HG03520 (cell line): Measurements from ENCODE around the gene CELF4.

Experiments
- ATAC-seq: cut with Tn5 transposase; IDR thresholded peaks from one replicate; pipeline ENCODE4 v1.9.1; 2021; ENCODE audit warnings: mild to moderate bottlenecking, moderate library complexity; ENCODE audit not compliant: unreplicated experiment

The CELF4 gene

DNA sequence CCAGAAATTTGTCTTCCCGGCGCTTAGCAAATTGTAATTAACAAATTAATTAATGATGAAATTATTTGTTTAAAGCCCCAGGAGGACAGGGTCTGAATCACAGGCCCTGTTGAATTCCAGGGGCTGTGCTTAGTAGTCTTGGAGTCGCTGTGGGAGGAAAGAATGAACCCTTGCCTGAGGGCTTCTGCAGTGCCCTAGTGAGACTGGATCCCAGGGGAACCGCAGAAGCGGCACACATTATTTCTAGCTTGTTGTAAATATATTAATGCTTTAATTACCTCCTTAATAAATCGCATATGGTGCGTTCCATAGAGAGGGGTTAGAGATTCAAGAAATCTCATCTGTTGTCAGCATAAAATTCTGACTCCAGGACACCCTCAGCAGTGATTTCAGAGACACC lies 235.4 kb downstream of the CELF4 start:
- no peak for ATAC-seq

DNA sequence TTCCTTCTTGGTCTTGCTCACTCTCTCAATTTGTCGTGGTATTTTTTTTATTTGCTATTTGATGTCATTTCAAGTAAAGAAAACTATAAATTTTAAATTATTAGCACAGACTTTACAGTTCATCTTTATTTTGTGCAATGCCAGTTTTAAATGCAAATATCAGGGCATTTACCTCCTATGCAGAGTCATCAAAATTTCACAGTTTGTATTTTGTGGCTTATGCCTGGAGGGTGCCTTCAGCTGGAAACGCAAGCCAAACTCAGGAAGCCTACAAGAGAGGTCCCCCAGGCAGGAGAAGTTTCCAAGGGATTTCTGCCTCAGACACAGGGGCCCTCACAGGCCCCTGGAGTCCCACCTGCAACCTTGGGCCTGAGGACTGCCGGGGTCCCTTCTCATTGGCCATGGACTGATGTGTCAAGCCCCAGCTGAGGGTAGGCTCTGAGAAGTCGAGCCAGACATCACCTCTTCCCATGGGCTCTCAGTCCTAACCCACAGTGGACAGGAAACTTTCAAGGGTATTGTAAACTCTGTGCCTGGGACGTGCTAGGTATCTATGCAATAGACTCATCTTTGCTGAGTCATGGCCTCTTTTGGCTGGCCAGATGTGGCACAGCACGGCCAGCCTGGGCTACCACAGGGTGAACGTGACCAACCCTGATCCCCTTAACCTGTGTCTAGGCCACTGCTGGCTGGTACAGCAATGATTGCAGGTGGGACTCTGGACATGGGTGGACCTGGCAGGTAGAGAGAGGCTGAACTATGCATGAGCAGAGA lies 236.5 kb downstream of the CELF4 start:
- ATAC-seq = no peak

DNA sequence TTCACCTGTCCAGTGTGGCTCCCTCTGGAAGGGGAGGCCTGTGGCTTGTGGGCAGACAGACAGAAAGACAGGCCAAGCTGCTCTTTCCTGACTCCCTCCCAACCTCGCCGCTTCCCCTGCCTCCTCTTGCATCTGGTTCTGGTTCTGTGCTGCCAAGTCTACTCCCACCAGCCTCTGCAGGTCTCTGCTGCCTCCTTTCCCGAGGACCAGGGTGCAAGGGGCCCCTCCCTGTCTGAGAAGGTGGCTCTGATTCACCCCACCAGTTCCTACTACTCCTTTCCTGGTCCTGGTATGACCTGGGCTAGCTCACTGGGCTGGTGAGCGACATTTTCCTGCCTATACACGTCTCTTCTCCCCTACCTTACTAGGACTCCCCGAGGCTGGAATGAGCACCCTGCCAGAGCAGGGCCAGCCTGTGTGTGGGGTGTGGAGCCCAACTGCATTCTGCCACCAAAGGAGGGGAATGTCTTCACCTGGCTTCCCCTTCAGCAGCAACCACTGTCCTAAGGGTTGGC lies 238.5 kb downstream of the CELF4 start:
- no peak for ATAC-seq

DNA sequence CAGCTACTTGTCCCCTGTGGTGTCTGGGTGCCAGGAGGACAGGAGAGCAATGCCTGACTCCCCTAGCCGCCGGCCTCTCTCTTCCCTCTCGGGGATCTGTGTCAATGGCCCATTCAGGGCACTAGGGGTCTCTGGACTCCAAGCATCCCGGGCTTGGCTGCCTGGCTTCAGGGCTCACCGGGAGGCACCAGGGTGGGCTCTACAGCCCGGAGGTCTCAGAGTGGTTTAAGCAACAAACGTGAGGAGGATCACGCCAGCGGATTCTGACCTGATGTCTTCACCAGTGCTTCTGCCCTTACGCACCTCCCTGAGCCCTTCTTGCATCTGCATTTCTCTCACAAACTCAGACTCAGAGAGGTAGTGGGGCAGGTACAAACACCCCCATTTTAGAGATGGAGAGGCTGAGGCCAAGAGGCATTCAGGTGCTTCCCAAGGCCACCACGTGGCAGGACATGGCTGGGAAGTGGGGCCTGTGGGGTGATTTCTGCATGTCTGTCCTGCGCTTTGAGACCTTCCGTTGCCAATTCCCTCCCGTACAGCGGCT lies 243.0 kb downstream of the CELF4 start:
- ATAC-seq = peak; percentile 78

DNA sequence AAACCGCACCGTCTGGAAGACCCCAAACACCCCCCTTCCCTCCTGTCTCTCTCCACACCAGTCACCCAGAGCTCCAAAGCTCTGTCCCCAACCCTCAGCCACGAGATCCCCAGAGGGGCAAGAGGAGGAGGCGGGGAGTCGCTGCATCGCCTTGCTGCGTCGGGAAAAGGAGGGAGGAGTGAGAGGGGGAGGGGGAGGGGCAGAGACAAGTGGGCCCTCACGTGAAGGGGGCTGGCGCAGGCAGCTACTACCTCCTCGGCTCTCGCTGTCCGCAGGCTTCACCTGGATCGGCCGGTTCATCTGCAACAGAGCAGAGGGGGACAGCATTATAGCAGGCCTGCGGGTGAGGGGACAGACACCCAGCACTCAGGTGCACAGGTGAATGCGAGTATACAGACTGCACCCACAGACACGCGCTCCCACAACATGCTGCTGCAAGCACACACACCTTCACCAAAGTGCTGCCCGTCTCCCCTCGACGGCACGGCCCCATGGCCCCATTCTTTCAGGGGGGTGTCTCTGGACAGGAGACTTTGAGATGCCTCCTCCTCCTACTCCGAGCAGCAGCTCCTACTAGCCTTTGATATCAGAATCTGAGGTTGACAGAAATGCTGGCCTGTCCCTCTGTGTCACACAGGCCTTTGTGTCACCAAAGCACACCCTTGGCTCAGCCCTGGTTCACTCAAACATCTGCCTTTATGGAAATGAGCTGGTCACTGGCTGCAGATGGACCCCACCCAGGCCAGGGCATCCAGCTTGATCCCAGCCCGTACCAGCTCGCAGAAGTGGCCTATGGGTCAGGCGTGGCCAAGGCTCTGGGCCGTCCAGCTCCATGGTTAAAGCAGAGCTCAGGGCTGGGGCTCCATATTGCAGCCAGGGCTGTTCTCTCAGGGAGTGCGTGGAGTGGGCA lies 243.8 kb downstream of the CELF4 start:
- ATAC-seq = no peak

DNA sequence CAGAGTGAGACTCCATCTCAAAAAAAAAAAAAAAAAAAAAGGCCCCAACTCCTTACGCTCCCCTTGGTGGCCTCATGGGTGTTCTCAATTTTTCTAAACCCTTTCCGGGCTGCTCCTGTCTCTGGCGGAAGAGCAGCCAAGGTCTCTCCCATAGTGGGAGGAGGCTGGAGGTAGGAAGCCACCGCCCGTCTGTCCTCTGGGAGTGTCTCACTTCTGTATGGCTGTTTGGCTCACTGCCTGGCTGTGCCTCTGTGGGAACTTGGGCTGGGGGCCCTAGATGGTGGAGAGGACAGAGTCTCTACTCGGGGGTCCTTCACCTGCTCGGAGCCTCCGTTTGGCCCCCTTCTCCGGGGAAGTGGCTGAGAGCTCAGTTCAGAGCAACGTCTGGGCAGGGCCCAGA lies 245.3 kb downstream of the CELF4 start:
- ATAC-seq = no peak

DNA sequence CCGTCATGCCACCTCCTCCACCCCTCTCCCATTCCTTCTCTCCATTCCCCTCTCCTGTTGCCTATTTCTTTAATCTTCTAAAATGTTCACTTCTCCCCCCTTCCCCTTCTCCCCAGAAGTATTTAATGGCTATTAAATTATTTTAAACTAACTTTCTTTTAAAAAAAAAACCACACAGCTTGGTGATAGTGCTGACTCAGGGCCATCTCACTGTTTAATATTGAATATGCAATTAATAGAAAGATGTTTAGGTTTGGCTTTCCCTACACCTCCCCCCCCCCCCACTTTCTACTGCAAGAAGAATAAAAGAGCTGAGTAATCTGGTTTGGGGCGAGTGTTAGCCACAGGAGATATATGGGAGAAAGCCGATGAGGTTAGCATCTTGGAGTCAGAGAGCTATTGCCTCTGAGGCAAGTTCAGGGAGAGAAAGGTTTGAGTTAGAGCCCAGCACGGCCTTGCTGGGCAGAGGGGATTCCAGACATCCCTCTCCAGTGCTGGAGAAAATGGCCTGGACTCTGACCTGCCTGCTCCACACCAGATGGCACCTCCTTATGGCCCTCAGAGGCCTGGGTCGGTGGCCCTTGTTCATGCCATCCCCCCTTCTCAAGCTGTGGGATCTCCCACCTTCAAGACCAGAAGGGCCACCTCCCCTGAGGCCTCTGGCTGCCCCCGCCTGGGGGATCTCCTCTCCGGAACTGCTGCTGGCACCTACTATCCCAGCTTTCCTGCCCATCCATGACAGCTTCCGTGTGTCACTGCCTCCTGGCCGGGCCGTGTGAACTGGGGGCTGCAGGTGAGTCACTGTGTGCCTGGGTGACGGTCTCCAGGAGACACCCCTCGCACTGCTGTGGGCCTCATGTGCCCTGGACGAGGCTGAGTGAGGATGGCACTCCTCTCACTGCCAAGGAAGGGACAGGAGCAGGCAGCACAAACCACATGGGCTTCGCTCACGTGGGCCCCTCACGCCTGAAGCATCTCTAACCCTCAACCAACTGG lies 246.9 kb downstream of the CELF4 start:
- ATAC-seq = no peak

DNA sequence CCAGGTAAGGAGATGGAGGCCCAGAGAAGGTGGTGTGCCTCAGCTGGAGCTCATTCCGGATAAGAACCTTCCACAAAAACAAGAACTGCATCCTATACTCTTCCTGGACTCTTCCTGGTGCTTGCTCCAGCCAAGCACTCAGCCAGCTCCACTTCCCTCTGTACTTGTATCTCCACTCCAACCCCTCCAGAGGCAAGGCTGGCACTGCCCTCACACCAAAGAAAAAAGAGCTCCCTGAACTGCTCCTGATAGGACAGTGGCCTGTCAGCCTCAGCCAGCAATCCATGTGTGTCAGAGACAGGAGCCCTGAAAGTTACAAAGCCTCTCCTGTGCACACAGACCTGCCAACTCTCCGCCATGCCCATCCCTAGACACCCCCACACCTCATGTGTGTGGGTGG lies 248.1 kb downstream of the CELF4 start:
- no peak for ATAC-seq

DNA sequence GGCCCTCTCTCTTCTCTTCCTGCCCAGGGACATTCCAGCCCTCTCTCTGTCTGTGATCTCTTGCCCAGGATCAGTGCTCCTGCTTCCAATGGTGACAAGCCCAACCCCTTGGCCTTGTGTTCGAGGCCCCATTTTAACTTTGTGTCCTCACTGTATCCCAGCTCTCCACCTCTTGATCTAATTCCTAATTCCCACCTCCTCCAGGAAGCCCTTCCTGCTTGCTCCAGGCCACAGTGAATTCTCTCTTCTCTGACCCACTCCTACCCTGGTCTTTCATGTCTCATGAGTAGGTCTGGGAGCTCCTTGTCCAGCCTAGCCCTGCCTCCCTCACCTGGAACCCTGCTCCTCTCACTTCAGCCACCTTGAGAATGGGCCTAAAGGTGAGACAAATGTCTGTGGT lies 249.1 kb downstream of the CELF4 start:
- ATAC-seq = no peak

DNA sequence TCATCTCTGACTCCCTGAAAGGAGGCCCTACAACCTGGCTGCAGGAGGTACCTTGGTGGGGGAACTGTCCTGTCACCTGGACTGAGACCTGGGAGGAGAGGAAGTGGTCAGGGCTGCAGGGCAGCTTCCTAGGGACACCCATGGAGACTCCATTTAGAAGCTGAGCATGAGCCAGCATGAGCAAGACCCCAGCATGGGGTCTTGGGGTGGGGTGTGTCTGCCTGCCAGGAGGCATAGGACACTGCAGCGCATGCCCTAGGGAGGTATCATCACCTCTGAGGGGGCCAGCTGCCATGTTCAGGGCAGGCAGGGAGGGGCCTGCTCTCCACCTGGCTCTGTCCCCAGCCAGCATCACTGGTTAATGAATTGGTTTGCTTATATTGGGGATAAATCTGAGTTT lies 249.7 kb downstream of the CELF4 start:
- no peak for ATAC-seq

DNA sequence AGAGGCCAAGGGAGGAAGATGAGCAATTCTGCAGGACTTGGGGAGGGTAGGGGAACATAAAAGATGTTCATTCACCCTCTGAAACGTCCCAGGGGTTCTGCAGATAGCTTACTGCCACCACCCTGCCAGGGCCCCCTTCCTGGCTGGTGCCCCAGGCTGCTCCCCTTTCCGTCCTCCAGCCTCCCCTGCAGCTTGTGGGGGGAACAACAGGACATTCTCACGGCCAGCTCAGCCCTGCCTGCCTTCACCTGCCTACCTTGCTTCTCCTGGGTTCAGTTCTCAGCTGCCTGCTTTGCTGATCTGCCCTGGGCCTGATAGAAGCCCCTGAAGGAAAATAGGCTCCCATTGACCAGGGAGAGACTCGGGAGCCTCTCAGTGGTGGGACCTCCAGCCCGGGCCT lies 251.1 kb downstream of the CELF4 start:
- no peak for ATAC-seq

DNA sequence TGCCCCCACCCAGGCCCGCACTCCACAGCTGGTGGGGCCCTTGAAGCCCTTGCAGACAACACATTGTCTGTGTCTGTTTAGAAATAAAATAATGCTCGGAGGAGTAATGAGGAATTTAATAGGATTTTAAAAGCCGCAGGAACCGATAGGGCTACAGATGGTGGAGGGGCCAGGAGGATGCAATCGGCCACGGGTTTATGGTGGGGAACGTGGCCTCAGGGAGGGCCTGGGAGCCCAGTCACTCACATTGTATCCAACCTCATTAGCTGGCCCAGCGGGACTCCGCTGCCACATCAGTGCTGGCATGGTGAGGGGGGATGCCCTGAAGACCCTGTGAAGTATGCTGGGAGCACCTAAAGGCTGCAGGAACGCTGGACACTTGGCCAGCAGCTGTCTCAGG lies 252.0 kb downstream of the CELF4 start:
- ATAC-seq = no peak

DNA sequence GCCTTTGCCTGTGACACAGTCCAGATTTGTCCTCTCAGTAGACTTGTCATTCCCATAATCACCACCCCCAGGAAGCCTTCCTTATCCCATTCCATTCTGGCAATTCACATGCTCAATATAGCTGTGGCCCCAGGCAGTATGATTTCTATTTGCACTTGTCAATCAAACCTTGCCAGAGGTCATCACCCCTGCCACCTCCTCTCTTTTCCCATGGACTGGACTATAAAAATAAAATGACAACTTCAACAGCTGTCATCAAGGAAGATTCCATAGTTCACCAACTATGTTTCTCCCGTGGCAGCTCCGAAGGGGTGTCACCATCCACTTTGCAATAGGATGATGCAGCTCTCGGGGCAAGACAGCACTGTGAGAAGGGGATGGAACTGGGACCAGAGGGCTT lies 255.7 kb downstream of the CELF4 start:
- no peak for ATAC-seq

DNA sequence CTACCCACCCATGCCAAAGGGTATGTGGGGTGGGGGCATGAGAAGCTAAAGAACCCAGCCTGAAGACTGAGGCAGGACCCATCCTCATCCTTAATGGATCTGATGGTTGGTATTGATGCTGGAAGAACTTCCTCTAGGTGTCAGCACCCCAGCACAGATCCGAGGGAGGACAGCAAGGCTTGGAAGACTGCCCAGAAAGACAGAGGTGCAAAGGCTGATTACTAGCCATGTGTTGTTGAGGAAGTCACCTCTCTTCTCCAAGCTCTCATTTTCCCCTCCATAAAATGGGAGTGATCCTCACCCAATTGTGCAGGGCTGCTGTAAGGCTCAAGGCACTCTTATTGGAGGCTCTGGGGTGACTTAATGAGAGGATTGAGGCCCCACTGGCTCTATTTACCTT lies 256.5 kb downstream of the CELF4 start:
- no peak for ATAC-seq

DNA sequence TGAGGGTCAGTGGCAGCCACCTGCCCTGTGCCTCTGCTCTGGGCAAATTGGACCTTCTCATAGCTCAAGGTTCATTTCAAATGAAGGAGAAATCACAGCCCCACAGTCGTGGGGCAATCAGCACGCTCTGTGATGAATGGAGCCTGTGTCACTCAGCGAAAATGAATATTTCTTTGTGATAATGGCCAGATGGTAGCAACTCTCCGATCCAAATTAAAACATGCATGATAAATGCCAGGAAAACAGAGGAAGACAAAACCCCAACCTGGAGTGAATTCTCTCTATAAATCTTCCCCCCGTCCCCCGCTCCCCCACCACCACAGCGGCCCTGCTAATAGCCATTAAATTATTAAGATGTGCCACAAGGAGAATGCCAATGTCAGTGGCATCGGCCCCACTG lies 258.4 kb downstream of the CELF4 start:
- no peak for ATAC-seq

DNA sequence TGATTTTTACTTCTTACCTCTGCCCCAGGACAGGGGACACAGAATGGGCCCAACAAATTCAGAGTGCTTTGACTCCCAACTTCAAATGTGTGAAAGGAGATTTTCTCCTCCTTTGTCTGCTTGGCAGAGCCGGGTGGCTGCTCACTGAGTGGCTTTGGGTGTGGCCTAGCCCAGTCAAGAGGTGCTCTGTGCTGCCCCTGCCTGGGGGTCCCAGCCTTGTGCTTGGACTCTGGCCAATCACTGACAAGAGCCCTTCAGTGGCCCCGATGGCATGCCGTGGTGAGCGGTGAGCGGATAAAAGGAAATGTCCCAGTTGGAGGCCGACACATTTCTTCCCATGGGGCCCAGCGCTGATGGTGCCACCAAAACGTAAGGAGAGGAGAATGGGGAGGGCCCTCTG lies 259.2 kb downstream of the CELF4 start:
- ATAC-seq = no peak

DNA sequence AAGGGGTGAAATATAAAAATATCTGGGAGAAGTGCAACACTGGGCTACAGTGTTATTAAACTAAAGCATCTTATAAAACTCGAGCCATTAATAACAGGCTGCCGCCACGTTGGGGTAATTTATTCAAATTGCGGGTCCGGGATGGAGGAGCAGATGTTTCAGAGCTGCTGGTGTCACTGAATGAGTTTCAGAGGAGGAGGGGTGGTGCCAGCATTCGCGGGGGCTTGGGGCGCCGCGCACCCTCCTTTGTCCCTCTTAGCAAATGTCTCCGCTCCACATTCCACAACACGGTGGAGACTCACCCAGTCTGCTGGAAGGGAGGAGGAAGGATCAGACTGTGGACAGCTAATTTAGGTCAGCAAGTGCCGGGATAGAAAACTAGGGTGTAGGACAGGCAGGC lies 260.5 kb downstream of the CELF4 start:
- no peak for ATAC-seq

DNA sequence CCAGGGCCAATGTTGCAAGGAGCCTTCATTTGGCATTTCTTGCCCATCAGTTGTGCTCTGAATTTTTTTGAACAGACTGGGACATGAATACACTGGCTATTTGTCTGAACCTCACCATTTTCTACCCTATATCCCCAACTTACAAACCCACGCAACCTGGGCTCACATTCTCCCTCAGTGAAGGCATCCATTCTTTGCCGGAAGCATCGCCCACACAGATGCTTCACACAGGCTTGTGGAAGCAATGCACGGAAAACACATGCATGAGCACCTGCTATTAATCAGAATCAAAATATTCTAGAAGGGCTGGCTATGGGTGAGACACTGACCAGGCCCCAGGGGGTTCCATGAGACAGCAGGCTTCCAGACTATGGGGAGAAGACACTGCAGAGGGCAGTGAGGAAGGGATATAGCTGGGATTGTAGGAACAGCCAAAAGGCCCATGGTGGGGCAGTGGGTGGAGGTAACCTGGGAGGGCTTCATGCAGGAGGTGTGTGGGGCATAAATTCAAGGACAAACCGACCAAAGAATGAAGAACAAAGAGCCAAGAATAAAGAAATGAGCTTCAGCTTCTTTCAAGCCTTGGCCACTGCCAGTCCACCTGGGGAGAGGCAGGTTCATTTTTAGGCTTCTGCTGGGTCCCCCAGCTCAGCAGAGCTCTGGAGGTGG lies 261.5 kb downstream of the CELF4 start:
- ATAC-seq = no peak

DNA sequence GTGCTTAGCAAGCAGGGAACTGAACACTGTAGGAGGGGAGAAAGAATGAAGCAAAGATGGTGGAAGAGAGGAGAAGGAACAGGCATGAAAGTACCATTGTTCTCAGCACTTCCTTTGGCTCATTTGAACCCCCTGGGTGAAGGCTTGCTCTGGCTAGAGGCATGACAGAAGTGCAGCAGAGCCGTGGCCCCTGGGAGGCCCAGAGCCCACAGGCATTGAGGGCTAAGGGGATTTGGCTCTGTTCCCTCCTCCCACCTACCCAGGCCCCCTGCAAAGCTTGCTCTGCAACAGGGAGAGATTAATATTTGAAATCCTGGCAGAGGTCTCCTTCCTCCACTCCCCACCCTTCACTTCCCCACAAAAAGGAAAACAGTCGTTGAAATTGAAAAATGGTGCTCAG lies 262.6 kb downstream of the CELF4 start:
- no peak for ATAC-seq

DNA sequence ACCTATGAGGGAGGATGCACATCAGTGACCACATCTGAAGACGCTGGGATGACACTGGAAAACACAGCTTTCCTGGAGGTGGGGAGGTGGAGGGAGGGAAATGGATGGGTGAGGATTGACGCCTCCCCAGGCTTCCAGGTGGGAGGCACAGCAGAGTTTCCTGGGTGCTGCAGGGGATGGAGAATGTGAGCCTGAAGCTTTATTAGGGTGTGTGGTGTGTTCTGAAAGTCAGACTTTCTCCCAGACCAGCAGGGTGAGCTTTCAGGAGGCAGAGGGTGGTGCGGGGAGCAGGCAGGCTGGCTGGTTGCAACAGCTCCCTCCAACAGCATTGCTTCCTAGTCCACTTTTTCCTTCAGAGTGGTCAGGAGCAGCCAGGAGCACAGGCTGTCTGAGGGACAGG lies 263.1 kb downstream of the CELF4 start:
- no peak for ATAC-seq
